Esophagus muscularis mucosa (tissue), 3 donors: Measurements from ENCODE around the gene HOPX.

Experiments used
- POLR2AphosphoS5 ChIP-seq, 2 donors: sonication (generic); formaldehyde crosslinking; IDR thresholded peaks; one replicate each; pipeline ENCODE4 v1.6.1; 2017; ENCODE audit warnings: antibody characterized with exemption in 2 of 2
- TF ChIP-seq, protein P1 (sequence below), 3 experiments: fragments of 200-600 bp in 2 of 3; fragments of 450-650 bp in 1 of 3; sonication (generic) in 2 of 3; IDR thresholded peaks; one replicate each; pipeline ENCODE4 v1.5.1; 2017 to 2019; ENCODE audit warnings: antibody characterized with exemption in 3 of 3, mild to moderate bottlenecking in 2 of 3, moderate library complexity in 1 of 3

DNA sequence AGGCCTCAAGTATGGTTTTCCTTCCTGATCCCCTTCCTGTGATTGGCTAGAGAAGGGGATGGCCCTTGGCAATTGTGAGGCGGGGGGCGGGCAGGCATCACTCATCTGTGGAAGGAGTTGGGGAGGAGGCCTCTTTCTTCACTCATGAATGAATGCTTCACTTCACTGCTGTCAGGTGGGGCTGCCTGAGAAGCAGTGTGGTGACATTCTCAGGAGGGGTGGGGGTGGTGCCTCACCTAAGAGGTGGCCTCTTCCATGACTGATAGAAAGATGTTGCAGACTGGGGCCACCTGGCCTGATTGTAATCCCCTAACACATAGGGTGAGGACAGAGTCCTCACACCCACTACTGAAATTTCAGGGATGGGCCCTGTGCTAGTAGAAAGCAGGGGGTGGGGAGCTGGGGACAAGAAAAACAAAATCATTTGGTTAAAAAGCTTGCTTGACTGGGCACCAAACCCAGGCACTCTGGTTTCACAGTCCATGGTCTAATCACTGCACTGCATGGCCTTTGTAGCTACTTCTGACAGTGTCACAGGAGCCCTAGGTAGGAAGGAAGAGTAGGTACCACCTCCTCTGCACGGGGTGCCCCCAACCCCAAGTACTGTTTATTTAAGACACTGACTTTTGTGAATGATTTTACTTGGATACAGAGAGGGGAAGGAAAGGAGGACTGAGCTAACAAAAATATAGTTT, 5.6 kb upstream of the HOPX start:
- TF ChIP-seq POLR2AphosphoS5 (IDR thresholded peaks at IDR 0.05) = no peak
- TF ChIP-seq, protein P1, sequence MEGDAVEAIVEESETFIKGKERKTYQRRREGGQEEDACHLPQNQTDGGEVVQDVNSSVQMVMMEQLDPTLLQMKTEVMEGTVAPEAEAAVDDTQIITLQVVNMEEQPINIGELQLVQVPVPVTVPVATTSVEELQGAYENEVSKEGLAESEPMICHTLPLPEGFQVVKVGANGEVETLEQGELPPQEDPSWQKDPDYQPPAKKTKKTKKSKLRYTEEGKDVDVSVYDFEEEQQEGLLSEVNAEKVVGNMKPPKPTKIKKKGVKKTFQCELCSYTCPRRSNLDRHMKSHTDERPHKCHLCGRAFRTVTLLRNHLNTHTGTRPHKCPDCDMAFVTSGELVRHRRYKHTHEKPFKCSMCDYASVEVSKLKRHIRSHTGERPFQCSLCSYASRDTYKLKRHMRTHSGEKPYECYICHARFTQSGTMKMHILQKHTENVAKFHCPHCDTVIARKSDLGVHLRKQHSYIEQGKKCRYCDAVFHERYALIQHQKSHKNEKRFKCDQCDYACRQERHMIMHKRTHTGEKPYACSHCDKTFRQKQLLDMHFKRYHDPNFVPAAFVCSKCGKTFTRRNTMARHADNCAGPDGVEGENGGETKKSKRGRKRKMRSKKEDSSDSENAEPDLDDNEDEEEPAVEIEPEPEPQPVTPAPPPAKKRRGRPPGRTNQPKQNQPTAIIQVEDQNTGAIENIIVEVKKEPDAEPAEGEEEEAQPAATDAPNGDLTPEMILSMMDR (IDR thresholded peaks at IDR 0.05) = no peak
